IPS DF 4.7 (cell line): ENCODE data around the gene ELAVL2.
A peak's percentile ranks its signal among the peaks of the same experiment; 100 is the strongest.

Experiments
- DNase-seq: peaks from one replicate; pipeline ENCODE4 v3.0.0-alpha.2; 2013; ENCODE audit warnings: low spot score; ENCODE audit errors: extremely low read depth

Gene ELAVL2

GRCh38 chr9:23826120-23826629 is at the start of gene ELAVL2:
Gene ELAVL2 (minus strand): TSS chr9:23826240. CDS start chr9:23762234, 64,006 bp downstream.
- peak; percentile 98 for DNase-seq

GRCh38 chr9:23858234-23858633 is 32.2 kb upstream of the ELAVL2 start:
- no peak for DNase-seq

- DNase-seq, result no peak
These were observed 30.0 kb upstream of the ELAVL2 start for GRCh38 chr9:23855873-23856604.

- no peak for DNase-seq
These were observed 24.9 kb upstream of the ELAVL2 start for GRCh38 chr9:23850690-23851629.

GRCh38 chr9:23850242-23850689 is 24.2 kb upstream of the ELAVL2 start:
- DNase-seq, result no peak

- no peak for DNase-seq
These were observed 23.5 kb upstream of the ELAVL2 start for GRCh38 chr9:23849379-23850035.

GRCh38 chr9:23842565-23843129 is 16.6 kb upstream of the ELAVL2 start:
- DNase-seq, result no peak

GRCh38 chr9:23841304-23841703 is 15.3 kb upstream of the ELAVL2 start:
- no peak for DNase-seq

- DNase-seq, result no peak
These were observed 11.0 kb upstream of the ELAVL2 start for GRCh38 chr9:23837038-23837437.

- no peak for DNase-seq
These were observed 5.1 kb upstream of the ELAVL2 start for GRCh38 chr9:23830929-23831730.

GRCh38 chr9:23830476-23830805 is 4.4 kb upstream of the ELAVL2 start:
- DNase-seq, result no peak

GRCh38 chr9:23829580-23830475 is 3.8 kb upstream of the ELAVL2 start:
- DNase-seq, result no peak

- no peak for DNase-seq
These were observed 340 bp downstream of the ELAVL2 start for GRCh38 chr9:23825700-23826099.

- no peak for DNase-seq
These were observed 1.0 kb downstream of the ELAVL2 start for GRCh38 chr9:23824830-23825591.

- DNase-seq, result no peak
These were observed 1.8 kb downstream of the ELAVL2 start for GRCh38 chr9:23823986-23824829.

GRCh38 chr9:23823269-23823668 is 2.8 kb downstream of the ELAVL2 start:
- no peak for DNase-seq

GRCh38 chr9:23822261-23823169 is 3.5 kb downstream of the ELAVL2 start:
- DNase-seq, result no peak
